ENCODE measurements around the gene RHBDF2.

GRCh38 chr17:76524598-76525512 lies 23.6 kb upstream of the RHBDF2 start:
- no peak for TF ChIP-seq CTCF (conservative IDR thresholded peaks at IDR 0.05)
- no peak for TF ChIP-seq EZH2 (IDR thresholded peaks at IDR 0.05; ENCODE audit: low read depth)

Measured in PC-9 (cell line).